ENCODE measurements around the gene LIN37. TPM values are rescaled to one million over a fixed set of nuclear protein-coding genes. Genes with fewer than 3 reads are reported as not detected.
A peak's percentile ranks its signal among the peaks of the same experiment; 100 is the strongest.

The LIN37 gene
- total and polyA plus RNA-seq, 9 of the 15 experiments (the other 6 are each of a cell fraction or from before 2014, with no cell fraction given), result 1.2 to 12.5 (median 8.6) TPM

- peak; percentile 52; the same call in 1 of the 2 replicates for TF ChIP-seq NR2C1 (IDR thresholded peaks at IDR 0.05)
- peak; percentile 89 for TF ChIP-seq NR2C1 (tag; IDR thresholded peaks at IDR 0.05)
- no peak for TF ChIP-seq ETS2 (tag; IDR thresholded peaks at IDR 0.05; ENCODE audit: borderline replicate concordance, poor library complexity, severe bottlenecking)
- TF ChIP-seq KLF6 (CRISPR knock-in tag; IDR thresholded peaks at IDR 0.05; ENCODE audit: borderline replicate concordance), result no peak; the same call in 1 of the 2 replicates
- TF ChIP-seq GTF2B (IDR thresholded peaks at IDR 0.05; ENCODE audit: extremely low read depth, insufficient read length), result no peak
- TF ChIP-seq PHB2 (IDR thresholded peaks at IDR 0.05; ENCODE audit: low read depth), result no peak
- no peak for TF ChIP-seq ZNF146 (CRISPR knock-in tag; IDR thresholded peaks at IDR 0.05; ENCODE audit: unreplicated experiment)
- no peak for TF ChIP-seq BRD4 (IDR thresholded peaks at IDR 0.05)
- TF ChIP-seq ZNF668 (CRISPR knock-in tag; IDR thresholded peaks at IDR 0.05), result peak; percentile 54; the same call in 1 of the 2 replicates
- no peak for TF ChIP-seq ZBTB12 (CRISPR knock-in tag; IDR thresholded peaks at IDR 0.05)
- TF ChIP-seq TEAD4 (IDR thresholded peaks at IDR 0.05; ENCODE audit: low read length), result peak; percentile 40; the same call in 1 of the 2 replicates
- TF ChIP-seq TEAD4 (CRISPR knock-in tag; IDR thresholded peaks at IDR 0.05; ENCODE audit: borderline replicate concordance), result no peak
- TF ChIP-seq POLR2H (tag; IDR thresholded peaks at IDR 0.05; ENCODE audit: low read depth), result no peak
- peak; percentile 63 for TF ChIP-seq SMARCE1 (IDR thresholded peaks at IDR 0.05)
- TF ChIP-seq PKNOX1 (IDR thresholded peaks at IDR 0.05), result peak; percentile 56
- TF ChIP-seq ID3 (CRISPR knock-in tag; IDR thresholded peaks at IDR 0.05), result no peak
- peak; percentile 25; the same call in 1 of the 2 replicates for TF ChIP-seq ID3 (tag; IDR thresholded peaks at IDR 0.05)
- peak; percentile 82 for TF ChIP-seq SP1 (CRISPR knock-in tag; IDR thresholded peaks at IDR 0.05)
- TF ChIP-seq ZNF324 (CRISPR knock-in tag; IDR thresholded peaks at IDR 0.05), result no peak
- no peak; the same call in 1 of the 2 replicates for TF ChIP-seq CBFA2T2 (conservative IDR thresholded peaks at IDR 0.05)
- no peak for TF ChIP-seq ZC3H11A (IDR thresholded peaks at IDR 0.05; ENCODE audit: low read depth, low read length)
- TF ChIP-seq TAF15 (IDR thresholded peaks at IDR 0.05; ENCODE audit: low read depth, low read length), result no peak
- TF ChIP-seq ZNF696 (CRISPR knock-in tag; conservative IDR thresholded peaks at IDR 0.05), result no peak
- no peak for TF ChIP-seq BMI1 (IDR thresholded peaks at IDR 0.05; ENCODE audit: low read length)
- TF ChIP-seq GATA2 (CRISPR knock-in tag; IDR thresholded peaks at IDR 0.05), result no peak
- TF ChIP-seq JUND (IDR thresholded peaks at IDR 0.05; ENCODE audit: borderline replicate concordance, low read depth, low read length), result peak; percentile 67
- TF ChIP-seq JUND (tag; IDR thresholded peaks at IDR 0.05; ENCODE audit: borderline replicate concordance, low read depth, low read length), result no peak
Measured at GRCh38 chr19:35716801-35717664, 31.3 kb upstream of the LIN37 start (continued).

Data from K562 (cell line).